HFF-Myc (cell line): ENCODE results near the gene FMO4.
"Not testable (repeated sequence)": the region's sequence is repeated elsewhere in the genome, so short reads cannot be mapped to it uniquely, and the experiment has no call there.

Source experiments
- DNase-seq: peaks from one replicate; pipeline ENCODE4 v3.0.0-alpha.2; 2011; ENCODE audit warnings: low read depth; ENCODE audit errors: extremely low read depth
- H3K4me3 ChIP-seq: replicated peaks from 2 replicates; pipeline ENCODE4 v1.5.1; 2011; ENCODE audit warnings: low read depth, mild to moderate bottlenecking, control low read depth, low read length
- CTCF ChIP-seq: IDR thresholded peaks from 2 replicates; pipeline ENCODE4 v1.5.1; 2012; ENCODE audit warnings: mild to moderate bottlenecking, low read depth, low read length, control low read depth; ENCODE audit errors: missing control alignments

FMO4 gene

GRCh38 chr1:171379846-171380245, 65.9 kb downstream of the FMO4 start:
- no peak for TF ChIP-seq CTCF
- no peak for DNase-seq
- no peak overlapping the region for H3K4me3 ChIP-seq

GRCh38 chr1:171381866-171382210, 67.9 kb downstream of the FMO4 start:
- H3K4me3 ChIP-seq: no peak overlapping the region
- no peak for TF ChIP-seq CTCF

GRCh38 chr1:171384496-171384895, 70.5 kb downstream of the FMO4 start:
- DNase-seq: no peak
- no peak for TF ChIP-seq CTCF
- no peak overlapping the region for H3K4me3 ChIP-seq

More at GRCh38 chr1:171381866-171382210, 67.9 kb downstream of the FMO4 start:
- DNase-seq: no peak

- no peak overlapping the region for H3K4me3 ChIP-seq
- TF ChIP-seq CTCF: no peak
- DNase-seq: peak; percentile 26
These were observed 75.2 kb downstream of the FMO4 start for GRCh38 chr1:171389171-171389570.

- DNase-seq: not testable (repeated sequence)
These were observed 76.8 kb downstream of the FMO4 start for GRCh38 chr1:171390740-171391139.

More at GRCh38 chr1:171390740-171391139, 76.8 kb downstream of the FMO4 start:
- not testable (repeated sequence) for H3K4me3 ChIP-seq
